ENCODE results near the gene AOC3. TPM values are rescaled to one million over a fixed set of nuclear protein-coding genes. Genes with fewer than 3 reads are reported as not detected.

Gene AOC3, protein sequence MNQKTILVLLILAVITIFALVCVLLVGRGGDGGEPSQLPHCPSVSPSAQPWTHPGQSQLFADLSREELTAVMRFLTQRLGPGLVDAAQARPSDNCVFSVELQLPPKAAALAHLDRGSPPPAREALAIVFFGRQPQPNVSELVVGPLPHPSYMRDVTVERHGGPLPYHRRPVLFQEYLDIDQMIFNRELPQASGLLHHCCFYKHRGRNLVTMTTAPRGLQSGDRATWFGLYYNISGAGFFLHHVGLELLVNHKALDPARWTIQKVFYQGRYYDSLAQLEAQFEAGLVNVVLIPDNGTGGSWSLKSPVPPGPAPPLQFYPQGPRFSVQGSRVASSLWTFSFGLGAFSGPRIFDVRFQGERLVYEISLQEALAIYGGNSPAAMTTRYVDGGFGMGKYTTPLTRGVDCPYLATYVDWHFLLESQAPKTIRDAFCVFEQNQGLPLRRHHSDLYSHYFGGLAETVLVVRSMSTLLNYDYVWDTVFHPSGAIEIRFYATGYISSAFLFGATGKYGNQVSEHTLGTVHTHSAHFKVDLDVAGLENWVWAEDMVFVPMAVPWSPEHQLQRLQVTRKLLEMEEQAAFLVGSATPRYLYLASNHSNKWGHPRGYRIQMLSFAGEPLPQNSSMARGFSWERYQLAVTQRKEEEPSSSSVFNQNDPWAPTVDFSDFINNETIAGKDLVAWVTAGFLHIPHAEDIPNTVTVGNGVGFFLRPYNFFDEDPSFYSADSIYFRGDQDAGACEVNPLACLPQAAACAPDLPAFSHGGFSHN
- under 0.01 and 0.22 TPM in 2 replicates for total RNA-seq

DNA sequence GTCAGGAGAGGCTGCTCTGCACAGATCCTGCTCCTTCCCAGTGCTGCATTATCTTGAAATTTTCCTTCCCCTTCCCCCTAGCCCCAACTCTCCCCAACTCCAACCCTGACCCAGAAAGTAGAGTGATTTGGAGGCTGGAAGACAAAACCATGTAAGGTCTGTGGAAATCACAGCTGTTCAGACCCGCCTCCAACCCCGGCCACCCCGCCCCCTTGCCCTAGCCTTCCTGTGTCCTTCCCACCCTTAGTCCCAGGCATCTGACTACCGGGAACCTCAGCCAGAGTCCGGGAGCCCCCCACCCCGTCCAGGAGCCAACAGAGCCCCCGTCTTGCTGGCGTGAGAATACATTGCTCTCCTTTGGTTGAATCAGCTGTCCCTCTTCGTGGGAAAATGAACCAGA is at the start of gene AOC3:
AOC3 (plus strand) TSS at position 246 of the 400 bp plus-strand sequence; CDS start at position 391, 145 bp downstream.

DNA sequence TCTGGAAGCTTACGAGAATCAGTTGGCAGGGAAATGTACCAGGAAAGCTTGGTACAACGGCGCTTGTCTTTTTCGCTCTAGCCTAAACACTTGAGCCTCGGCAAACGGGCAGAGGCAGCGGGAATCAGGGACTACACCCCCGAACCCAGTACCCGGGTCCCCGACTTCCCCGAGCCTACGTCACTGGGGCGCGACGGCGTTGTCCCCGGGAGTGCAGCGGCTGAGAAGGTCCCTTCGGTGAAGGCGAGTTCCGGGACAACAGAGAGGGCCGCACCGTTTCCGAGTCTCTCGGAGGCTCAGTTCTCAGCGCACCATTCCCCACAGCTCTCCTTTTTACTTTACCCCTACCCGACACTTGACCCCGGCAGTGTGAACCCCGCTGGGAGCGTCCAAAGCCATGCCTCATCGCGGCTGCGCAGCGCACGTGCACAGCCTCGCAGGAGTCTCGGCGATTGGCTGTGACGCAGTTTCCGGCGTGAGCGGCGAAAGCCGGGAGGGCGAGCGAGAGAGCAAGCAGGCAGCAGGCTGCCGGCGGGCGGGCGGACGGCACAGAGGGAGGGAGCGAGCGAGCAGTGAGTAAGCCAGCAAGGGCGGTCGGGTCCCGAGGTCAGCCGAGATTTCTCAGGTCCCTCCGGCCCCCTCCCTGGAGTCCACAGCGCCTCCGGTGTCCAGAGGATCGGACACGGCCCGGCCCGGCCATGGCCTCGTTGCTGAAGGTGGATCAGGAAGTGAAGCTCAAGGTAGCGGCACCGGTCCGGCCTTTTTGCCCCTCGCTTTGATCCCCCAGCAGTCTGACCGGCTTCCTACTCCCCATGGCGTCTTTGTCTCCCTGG is 17.8 kb upstream of the AOC3 start, which contains the start of gene PSME3:
PSME3 (plus strand) TSS at position 464 of the 833 bp plus-strand sequence; CDS start at position 699, 235 bp downstream.

DNA sequence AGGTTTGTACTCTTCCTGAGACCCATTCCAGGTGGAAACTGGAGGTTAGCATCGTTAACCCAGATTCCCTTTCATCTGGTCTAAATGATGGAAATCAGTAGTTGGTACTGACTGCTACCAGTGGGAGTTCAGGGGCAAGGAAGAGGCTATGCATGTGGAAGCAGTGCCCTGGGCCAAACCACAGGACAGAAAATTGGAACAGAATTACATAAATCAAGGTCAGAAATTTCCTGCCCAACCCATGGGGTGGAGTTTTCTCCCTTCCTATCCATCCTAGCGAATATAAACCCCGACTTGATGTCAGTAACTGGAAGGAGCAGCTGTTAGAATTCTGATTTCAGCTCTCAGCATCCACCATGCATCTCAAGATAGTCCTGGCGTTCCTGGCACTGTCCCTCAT is 6.7 kb upstream of the AOC3 start, which contains the start of gene AOC2:
AOC2 (plus strand) TSS at position 310 of the 400 bp plus-strand sequence; CDS start at position 357, 47 bp downstream.

DNA sequence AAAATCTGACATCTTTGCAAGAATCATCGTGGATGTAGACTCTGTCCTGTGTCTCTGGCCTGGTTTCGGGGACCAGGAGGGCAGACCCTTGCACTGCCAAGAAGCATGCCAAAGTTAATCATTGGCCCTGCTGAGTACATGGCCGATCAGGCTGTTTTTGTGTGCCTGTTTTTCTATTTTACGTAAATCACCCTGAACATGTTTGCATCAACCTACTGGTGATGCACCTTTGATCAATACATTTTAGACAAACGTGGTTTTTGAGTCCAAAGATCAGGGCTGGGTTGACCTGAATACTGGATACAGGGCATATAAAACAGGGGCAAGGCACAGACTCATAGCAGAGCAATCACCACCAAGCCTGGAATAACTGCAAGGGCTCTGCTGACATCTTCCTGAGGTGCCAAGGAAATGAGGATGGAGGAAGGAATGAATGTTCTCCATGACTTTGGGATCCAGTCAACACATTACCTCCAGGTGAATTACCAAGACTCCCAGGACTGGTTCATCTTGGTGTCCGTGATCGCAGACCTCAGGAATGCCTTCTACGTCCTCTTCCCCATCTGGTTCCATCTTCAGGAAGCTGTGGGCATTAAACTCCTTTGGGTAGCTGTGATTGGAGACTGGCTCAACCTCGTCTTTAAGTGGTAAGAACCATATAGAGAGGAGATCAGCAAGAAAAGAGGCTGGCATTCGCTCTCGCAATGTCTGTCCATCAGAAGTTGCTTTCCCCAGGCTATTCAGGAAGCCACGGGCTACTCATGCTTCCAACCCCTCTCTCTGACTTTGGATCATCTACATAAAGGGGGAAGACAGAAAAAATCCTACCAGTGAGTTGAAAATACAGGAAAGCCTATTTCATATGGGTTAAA is 49.7 kb downstream of the AOC3 start, which contains the start of gene G6PC1:
G6PC1 (plus strand) TSS at position 340 of the 872 bp plus-strand sequence; CDS start at position 418, 78 bp downstream.

Small RNAs within 50 kb of the gene (small RNA-seq; reads per million reads assigned to genes)
- gene MIR6781 (ENCODE audit: low replicate concordance) (not detected), gene RNU6-287P (ENCODE audit: low replicate concordance) (not detected)

Other genes starting within 250 kb of the AOC3 start
- gene RETREG3, start 241.8 kb upstream of the AOC3 start, total RNA-seq = 97.6 and 118 TPM in 2 replicates
- 23.0 and 79.5 TPM in 2 replicates for gene TUBG1, start 241.5 kb upstream of the AOC3 start, total RNA-seq
- gene TUBG2, start 191.9 kb upstream of the AOC3 start, total RNA-seq = 10.9 and 14.9 TPM in 2 replicates
- gene PLEKHH3, start 174.2 kb upstream of the AOC3 start, total RNA-seq = 10.7 and 11.0 TPM in 2 replicates
- 1.0 and 1.1 TPM in 2 replicates for gene CCR10, start 169.4 kb upstream of the AOC3 start, total RNA-seq
- 15.6 and 41.1 TPM in 2 replicates for gene CNTNAP1, start 168.7 kb upstream of the AOC3 start, total RNA-seq
- 20.5 and 31.5 TPM in 2 replicates for gene EZH1, start 106.2 kb upstream of the AOC3 start, total RNA-seq
- 0.29 TPM in 1 of 2 replicates, not detected in the other for gene RAMP2, start 90.0 kb upstream of the AOC3 start, total RNA-seq
- 57.3 and 83.3 TPM in 2 replicates for gene VPS25, start 77.8 kb upstream of the AOC3 start, total RNA-seq
- gene WNK4, start 70.6 kb upstream of the AOC3 start, total RNA-seq = 0.44 and 1.0 TPM in 2 replicates
- gene COA3, start 52.5 kb upstream of the AOC3 start, total RNA-seq = 32.4 and 59.3 TPM in 2 replicates
- gene CNTD1, start 52.3 kb upstream of the AOC3 start, total RNA-seq = under 0.01 TPM in 1 of 2 replicates, not detected in the other
- 77.9 and 79.9 TPM in 2 replicates for gene BECN1, start 26.9 kb upstream of the AOC3 start, total RNA-seq
- gene PSME3, start 17.8 kb upstream of the AOC3 start, total RNA-seq = 74.0 and 146 TPM in 2 replicates
- gene AOC2, start 6.6 kb upstream of the AOC3 start, total RNA-seq = 0.44 and 0.72 TPM in 2 replicates
- not detected in 2 replicates for gene G6PC1, start 49.6 kb downstream of the AOC3 start, total RNA-seq
- gene AARSD1, start 113.3 kb downstream of the AOC3 start, total RNA-seq = 16.0 and 17.3 TPM in 2 replicates
- 0.66 and 1.9 TPM in 2 replicates for gene PTGES3L, start 128.9 kb downstream of the AOC3 start, total RNA-seq
- gene RUNDC1, start 129.4 kb downstream of the AOC3 start, total RNA-seq = 10.7 and 12.0 TPM in 2 replicates
- 633 and 1,027 TPM in 2 replicates for gene RPL27, start 147.2 kb downstream of the AOC3 start, total RNA-seq
- 21.8 and 23.9 TPM in 2 replicates for gene IFI35, start 155.6 kb downstream of the AOC3 start, total RNA-seq
- gene VAT1, start 171.2 kb downstream of the AOC3 start, total RNA-seq = 314 and 543 TPM in 2 replicates
- gene RND2, start 174.0 kb downstream of the AOC3 start, total RNA-seq = under 0.01 and 0.88 TPM in 2 replicates

Data from placental pericyte (primary cell).